Prostate gland (tissue), 2 donors: ENCODE measurements around the gene HAUS1.

Experiments
- CTCF ChIP-seq, 4 experiments: fragments of 200-600 bp in 2 of 4; fragments of 450-650 bp in 2 of 4; sonication (generic) in 2 of 4; IDR thresholded peaks; 1 replicate in 3 of 4; 2 replicates in 1 of 4; pipeline ENCODE4 v1.5.1; 2016 to 2019; ENCODE audit warnings: antibody characterized with exemption in 4 of 4, mild to moderate bottlenecking in 2 of 4, moderate library complexity in 2 of 4
- POLR2A ChIP-seq: fragments of 450-650 bp; IDR thresholded peaks from one replicate; pipeline ENCODE4 v1.6.1; 2016; ENCODE audit warnings: antibody characterized with exemption, mild to moderate bottlenecking
- POLR2AphosphoS5 ChIP-seq: sonication (generic); formaldehyde crosslinking; IDR thresholded peaks from one replicate; pipeline ENCODE4 v1.6.1; 2017; ENCODE audit warnings: antibody characterized with exemption

GRCh38 chr18:46061796-46062195, 42.4 kb upstream of the HAUS1 start:
- no peak for TF ChIP-seq CTCF (IDR thresholded peaks at IDR 0.05)
- TF ChIP-seq POLR2A = no peak
- no peak for TF ChIP-seq POLR2AphosphoS5
